ENCODE results near the gene SLC22A15.
"Not testable (repeated sequence)": the region's sequence is repeated elsewhere in the genome, so short reads cannot be mapped to it uniquely, and the experiment has no call there.

The SLC22A15 gene

DNA sequence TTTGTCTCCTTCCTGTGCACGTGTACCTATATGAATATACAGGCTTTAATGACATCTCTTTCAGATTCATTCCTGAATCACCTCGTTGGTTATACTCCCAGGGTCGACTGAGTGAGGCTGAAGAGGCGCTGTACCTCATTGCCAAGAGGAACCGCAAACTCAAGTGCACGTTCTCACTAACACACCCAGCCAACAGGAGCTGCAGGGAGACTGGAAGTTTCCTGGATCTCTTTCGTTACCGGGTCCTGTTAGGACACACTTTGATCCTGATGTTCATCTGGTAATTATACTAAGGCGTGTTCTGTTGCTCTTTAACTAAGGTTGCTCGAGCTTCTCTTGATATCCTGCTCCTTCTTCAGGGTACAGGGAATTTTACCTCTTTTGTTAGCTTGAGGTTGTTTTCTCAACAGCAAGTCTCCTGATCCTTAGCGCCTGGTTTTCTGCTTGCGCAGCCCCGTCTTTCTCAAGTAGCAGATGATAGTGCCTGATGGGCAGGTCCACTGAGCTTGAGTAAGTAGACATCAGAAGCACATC lies 55.1 kb downstream of the SLC22A15 start:
- no peak for DNase-seq (ENCODE audit: low read depth)

DNA sequence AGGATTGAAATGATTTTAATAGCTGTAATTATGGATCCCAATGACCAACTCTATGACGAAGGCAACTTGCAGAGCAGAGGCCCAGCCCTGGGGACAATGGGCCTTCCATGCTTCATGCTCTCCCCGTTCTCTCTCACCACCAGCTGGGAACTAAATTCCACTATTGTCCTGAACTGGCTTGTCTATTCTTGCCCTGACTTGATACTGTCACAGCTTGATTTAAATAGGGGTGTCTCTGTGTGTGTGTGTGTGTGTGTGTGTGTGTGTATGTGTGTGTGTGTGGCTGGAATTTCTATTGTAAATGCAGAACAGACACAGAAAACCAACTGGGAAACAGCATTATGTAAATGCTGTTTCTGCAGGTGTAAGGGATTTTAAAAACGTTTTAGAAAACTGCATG lies 57.0 kb downstream of the SLC22A15 start:
- no peak for DNase-seq (ENCODE audit: low read depth)

DNA sequence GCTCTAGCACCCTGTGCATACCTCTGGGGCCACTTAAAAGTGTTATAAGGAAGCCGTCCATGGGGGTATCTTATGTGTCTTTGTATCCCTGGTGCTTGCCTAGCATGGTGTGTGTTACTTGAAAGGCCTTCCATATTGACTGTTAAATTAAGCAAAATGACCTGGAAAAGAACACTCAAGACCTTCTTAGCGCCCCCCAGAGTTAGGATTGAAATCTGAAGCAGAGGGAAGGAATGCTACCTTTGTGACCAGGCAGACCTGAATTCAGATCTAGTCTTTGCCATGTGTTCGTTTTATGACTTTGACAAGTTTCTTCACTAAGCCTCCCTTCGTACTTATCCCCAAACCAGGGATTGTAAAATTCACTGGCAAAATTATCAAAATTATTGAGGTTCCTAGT lies 59.9 kb downstream of the SLC22A15 start:
- DNase-seq (ENCODE audit: low read depth), result no peak

DNA sequence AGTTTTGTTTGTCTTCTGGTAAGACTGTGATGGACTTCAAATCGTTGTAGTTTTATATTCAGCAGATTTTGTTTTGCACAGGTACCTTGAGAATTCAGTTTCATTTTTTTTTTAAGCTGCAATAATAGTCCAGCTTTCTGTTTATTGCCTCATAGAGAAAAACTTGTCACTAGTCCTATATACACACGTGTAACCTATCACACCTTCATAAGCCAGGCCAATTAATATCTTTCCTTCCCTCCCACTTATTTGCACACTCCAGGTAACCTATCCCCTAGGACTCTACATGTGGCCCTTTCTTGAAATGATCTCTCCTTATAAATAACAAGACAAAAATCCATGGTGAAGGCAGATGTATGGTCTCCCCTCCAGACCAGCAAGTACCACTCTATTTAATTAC lies 62.4 kb downstream of the SLC22A15 start:
- no peak for DNase-seq (ENCODE audit: low read depth)

DNA sequence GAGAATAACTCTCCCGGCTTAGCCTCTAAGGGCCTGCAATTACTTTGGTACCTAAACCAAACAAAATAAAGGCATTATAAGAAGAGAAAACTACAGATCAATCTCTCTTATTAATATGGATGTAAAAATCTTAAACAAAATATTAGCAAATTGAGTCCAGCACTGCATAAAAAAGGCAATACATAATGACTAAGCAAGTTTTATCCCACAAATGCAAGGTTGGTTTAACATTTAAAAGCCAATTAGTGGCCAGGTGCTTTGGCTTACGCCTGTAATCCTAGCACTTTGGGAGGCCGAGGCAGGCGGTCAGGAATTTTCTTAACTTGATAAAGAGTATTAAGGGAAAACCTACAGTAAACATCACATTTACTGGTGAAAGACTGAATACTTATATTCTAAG lies 67.8 kb downstream of the SLC22A15 start:
- DNase-seq (ENCODE audit: low read depth), result no peak

DNA sequence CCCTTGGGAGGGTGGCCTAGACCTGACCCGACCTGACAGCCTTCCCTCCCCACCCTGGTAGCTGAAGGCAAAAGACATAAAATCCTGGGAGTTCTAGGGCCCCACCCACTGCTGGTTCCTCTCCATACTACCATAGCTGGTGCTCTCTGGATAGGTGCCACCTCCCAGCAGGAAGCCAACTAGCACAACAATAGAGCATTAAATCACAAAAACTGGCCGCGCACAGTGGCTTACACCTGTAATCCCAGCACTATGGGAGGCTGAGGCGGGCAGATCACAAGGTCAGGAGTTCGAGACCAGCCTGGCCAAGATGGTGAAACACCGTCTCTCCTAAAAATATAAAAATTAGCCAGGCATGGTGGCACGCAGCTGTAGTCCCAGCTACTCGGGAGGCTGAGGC lies 70.6 kb downstream of the SLC22A15 start:
- not testable (repeated sequence) for DNase-seq (ENCODE audit: low read depth)

DNA sequence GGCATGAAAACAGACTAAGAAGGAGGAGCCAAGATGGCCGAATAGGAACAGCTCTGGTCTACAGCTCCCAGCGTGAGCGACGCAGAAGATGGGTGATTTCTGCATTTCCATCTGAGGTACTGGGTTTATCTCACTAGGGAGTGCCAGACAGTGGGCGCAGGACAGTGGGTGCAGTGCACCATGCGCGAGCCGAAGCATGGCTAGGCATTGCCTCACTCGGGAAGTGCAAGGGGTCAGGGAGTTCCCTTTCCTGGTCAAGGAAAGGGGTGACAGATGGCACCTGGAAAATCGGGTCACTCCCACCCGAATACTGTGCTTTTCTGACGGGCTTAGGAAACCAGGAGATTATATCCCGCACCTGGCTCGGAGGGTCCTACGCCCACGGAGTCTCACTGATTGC lies 75.6 kb downstream of the SLC22A15 start:
- not testable (repeated sequence) for DNase-seq (ENCODE audit: low read depth)

DNA sequence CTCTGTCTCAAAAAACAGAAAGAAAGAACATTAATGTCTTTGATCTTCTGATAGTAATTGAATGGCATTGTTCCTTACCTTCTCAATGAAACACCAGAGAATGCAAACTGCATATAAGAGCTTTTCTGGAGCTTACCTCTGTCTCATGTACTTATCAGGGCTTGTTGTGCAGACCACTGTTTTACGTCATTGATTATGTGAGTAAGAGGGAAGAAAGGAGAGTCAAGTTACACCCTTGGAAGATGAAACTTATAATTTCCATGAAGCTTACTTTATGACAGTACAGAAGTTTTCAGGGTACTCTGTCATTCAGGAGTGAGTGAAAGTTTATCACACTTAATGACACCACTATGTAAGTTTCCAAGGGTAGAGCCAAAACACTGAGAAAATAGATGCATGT lies 85.9 kb downstream of the SLC22A15 start:
- DNase-seq (ENCODE audit: low read depth), result no peak

DNA sequence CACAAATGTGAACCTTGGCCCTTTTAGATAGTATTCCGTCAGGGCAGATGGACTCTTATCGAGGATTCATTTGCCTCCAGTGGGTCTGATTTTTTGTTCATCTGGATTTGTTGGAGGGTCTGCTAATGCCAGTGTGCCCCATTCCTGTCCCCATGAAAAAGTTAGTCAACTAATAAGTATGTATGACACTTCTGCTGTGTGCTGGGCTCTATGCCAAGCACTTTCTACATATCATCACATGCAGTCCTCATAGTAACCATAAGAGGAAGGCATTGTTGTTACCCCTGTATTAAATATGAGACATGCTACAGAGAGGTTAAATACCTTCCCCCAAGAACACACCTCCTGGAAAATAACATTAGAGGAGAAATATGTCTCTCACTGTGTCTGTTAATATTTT lies 88.3 kb downstream of the SLC22A15 start:
- no peak for DNase-seq (ENCODE audit: low read depth)

DNA sequence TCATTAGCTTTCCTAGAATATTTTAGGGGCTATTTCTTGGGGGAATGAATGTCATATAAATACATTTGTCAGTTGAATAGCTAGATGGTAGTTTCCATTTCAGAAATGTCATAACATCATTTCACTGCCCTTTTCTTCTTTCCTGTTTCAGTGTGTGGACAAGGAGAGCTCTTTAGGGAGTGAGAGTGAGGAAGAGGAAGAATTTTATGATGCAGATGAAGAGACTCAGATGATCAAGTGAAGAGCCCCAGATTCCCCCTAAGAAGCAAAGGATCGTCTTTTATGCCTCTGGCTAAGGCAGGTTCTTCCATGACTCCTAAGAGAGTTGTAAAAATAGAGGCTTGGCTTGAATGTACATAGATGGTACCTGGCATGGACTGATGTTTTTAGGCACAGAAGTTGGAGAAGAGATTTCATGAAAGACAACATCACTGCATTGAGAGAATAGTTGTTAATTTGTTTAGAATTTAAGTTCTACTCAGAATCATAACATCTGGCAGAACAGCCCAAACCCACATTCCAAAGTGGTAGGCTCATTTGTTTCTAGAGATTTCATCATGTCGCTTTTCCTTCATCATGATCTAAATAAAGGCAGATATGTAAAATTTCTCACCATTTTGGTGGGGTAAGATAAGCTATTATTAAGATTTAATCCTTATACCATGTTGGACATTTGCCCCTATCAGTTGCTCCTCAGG lies 90.7 kb downstream of the SLC22A15 start:
- no peak for DNase-seq (ENCODE audit: low read depth)

DNA sequence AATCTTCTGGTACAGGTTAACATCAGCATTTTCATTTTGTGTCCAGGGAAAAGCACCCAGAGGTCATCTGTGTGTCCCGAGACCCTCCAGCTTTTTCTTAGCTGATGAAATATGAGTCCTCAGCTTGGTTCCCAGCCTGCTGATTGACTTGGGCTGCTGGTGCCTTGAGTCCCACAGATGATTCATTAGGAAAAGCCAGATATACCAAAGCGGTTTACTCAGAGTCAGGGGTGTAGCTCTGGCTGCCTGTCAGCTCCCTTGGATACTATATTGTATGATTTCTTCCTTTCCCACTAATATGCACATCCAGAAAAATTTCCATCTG lies 91.2 kb downstream of the SLC22A15 start:
- DNase-seq (ENCODE audit: low read depth), result no peak

DNA sequence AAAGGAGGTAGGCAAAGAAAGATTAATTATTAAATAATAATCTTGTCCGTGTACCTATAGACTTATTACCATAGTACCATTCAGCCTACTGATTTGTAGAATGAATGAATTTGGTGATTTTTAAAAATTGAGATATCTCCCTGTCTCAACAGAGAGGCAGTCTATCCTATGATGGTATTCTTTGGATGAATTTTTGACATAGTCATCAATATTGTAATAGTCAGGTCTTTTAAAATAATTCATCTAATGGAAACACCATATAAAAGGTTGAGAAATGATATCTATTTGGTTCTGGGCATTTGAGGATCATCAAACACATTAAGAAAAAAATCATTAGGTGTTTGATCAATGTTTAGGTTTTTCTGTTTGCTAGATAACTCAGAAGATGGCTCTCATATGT lies 99.3 kb downstream of the SLC22A15 start:
- no peak for DNase-seq (ENCODE audit: low read depth)

DNA sequence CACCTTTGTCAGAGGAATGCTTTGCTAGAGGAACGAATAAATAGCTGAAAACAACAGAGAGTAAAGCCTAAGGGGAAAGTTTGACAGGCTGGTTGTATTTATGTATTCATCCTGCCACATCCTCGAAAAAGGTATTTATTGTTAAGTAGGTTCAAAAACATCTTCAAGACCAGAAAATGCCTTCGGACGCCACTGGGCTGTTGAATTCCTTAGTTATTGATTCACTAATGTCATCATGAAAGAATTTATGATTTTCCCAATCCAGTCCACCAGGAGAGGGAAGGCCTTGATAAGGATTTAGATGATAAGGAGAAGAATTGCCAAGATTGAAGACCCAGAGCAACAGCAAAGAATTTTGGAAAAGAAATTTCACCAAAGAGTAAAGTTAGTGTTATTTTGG lies 99.7 kb downstream of the SLC22A15 start:
- no peak for DNase-seq (ENCODE audit: low read depth)

DNA sequence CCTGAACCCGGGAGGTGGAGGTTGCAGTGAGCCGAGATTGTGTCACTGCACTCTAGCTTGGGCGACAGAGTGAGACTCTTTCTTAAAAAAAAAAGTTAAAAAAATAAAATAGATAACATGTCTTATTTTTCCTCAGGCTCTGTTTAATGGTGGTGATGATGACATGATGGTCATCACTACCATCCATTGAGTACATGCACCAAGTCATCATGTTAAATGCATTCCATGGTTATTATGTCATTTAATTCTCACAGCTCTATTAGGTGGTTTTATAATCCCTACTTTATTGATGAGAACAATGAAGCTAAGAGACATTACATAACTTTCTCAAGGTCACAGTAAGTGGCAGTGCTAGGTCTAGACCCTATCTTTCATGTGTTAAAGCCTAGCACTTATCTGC lies 100.5 kb downstream of the SLC22A15 start:
- DNase-seq (ENCODE audit: low read depth), result no peak

DNA sequence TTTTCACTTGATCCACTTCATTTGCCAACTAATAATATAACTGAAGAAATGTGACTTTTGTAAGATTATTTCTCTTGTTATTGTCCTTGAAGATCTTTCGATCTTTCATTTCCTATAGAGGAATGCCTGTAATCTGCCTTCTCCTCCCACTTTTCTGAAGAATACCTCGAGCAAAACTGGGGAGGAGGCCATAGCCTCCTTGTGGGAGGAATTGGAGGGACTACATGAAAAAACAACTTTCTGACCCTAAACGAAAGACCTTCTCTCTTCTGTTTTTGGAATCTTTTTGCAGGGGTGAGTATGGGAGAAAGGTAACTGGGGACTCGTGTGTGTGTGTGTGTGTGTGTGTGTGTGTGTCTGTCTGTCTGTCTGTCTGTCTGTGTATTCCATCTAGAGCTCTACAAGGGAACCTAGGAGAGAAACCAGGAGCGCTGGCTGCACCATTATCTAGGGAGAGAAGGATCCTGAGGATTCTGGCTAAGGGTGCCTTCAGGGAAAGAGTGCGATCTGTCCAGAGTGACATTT lies 102.4 kb downstream of the SLC22A15 start:
- DNase-seq (ENCODE audit: low read depth), result no peak

DNA sequence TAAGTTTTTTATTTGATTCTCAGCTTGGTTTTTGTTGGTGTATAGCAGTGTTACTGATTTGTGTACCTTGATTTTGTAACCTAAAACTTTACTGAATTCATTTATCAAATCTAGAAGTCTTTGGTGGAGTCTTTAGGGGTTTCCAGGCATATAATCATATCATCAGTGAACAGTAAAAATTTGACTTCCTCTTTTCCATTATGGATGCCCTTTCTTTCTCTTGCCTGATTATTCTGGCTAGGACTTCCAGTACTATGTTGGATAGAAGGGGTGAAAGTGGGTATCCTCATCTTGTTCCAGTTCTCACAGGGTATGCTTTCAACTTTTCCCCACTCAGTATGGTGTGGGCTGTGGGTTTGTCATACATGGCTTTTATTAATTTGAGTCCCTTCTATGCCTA lies 111.3 kb downstream of the SLC22A15 start:
- no peak for DNase-seq (ENCODE audit: low read depth)

DNA sequence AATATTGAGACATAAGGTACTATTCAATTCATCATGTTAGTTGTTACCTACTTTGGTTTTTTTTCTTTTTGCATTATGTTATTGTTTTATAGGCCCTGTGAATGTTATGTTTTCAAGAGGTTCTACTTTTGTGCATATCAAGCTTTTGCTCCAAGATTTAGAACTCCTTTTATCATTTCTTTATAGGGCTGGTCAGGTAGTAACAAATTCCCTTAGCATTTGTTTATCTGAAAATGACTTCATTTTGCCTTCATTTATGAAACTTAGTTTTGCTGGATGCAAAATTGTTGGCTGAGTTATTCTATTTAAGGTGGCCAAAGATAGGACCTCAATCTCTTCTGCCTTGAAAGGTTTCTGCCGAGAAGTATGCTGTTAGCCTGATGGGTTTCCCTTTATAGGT lies 113.6 kb downstream of the SLC22A15 start:
- DNase-seq (ENCODE audit: low read depth), result no peak

DNA sequence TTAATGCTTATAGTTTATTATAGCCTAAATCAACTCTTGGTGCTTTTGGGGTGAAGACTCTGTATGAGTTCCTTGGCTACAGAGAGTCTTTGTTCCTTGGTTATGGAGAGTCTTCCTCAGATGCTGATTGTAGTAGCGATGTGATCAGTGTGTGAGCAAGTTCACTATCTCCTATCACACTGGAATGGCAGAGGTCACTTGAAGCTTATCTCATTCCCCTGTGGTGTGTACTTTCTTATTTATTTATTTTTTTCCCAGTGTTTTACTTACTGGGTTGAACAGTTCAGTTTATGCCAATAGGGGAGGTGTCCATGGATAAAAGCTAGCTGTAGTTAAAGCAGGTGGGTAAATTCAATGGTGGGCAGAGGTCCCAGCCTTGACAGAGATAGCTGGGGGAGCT lies 114.8 kb downstream of the SLC22A15 start:
- no peak for DNase-seq (ENCODE audit: low read depth)

DNA sequence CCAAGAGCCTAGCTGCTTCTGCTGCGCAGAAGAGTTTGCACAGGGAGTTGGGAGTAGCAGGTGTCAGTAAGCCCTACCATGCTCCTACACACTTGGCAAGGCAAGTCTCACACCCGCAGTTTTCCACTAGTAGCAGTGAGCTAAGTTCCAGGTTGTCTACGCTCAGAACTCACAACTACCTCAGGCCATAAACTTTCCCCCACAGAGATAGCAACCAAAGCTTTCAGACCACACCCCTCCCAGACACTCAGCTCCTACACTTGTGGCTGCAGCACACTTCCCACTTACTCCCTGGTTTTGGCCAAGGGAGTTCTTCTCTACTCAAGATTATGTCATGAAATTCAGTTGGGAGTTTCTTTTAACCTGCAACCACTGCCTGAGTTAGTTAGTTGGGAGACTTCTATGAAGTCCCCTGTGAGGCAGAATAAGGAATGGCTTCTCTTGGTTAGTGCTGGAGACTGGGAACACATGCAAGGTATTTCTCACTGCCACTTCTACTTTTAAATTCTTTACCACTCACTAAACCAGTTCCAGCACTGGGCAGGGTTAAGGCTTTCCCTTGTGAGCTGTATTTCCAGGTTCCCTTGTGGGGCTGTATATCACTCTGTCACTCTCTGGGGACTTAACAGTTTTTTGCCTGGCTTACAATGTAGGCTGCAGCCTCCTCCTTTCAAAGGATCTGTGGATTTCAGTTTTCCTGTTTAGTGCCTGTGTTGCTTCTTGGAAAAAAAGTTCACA lies 116.6 kb downstream of the SLC22A15 start:
- DNase-seq (ENCODE audit: low read depth), result no peak

DNA sequence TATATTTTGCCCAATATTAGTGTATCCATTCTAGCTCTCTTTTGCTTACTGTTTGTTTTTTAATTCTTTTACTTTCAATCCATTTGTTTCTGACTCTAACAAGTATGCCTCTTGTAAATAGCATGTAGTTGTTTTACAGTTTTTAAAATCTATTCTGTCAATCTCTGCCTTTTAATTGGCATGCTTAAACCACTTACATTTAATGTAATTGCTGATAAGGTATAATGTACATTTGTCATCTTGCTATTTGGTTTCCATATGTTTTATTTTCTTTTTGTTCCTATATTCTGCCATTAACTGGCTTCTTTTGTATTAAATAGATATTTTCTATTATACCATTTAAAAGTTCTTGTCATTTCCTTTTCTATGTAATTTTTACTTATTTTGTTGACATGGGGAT lies 118.7 kb downstream of the SLC22A15 start:
- DNase-seq (ENCODE audit: low read depth), result no peak

DNA sequence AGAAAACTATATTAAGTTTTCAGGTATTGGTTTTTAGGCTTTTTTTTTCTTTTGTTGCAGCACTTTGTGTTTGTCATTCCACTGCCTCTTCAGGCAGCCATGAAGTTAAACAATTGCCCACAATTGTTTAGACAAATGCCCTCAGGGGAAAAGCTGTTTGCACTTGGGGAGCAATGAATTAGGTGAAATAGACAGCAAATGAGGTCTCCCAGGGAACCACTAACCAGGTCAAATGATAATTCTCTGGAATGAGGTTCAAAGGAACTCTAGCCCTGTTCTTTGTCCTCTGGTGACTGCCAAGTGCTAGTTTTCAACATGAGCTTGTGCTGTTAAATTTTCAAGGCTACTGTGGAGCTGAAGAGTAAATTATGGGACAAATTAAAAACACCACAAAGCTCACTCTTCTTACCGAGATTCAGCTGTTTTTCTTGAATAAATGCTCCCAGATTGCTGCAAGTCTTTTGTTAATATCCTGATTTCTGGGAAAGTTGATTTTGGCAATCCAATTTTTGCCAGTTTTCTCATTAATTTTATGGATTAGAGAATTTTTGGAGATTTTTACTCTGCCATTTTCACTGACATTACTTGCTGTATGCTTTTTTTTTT lies 119.8 kb downstream of the SLC22A15 start:
- no peak for DNase-seq (ENCODE audit: low read depth)

DNA sequence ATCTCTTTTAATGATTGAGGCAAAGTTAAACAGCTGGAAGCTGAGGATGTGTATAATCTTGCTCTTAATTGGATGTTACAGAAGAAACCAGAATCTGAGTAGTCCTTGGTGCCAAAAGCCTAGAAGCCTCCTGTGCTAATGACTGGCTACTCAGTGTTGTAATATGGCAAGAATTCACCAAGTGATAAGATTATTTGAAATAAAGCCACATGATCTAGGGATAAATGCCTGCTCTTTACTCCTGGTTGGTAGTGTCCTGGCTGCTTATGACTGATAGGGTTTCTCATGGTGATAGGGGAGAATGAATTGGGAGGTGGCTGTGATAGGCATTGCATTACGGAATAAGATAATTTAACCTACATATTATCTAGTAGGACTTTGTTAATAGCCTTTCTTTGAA lies 121.3 kb downstream of the SLC22A15 start:
- DNase-seq (ENCODE audit: low read depth), result no peak

DNA sequence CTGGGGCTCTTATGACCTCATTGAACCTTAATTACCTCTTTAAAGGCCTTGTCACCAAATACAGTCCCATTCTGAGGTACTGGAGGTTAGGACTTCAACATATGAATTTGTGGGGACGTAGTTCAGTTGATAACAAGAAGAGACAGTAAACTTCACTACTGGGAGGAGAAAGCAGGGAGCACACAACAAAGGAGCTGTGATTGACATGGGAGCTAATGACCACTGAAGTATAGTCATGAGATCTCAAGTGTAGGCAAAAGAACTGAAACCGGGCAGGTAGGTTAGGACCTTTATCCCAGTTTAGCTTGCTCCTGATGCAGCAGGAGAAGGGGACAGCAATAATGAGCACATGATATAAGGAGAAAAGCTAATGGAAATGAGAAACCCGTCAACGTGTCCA lies 123.1 kb downstream of the SLC22A15 start:
- no peak for DNase-seq (ENCODE audit: low read depth)
